Measurements from ENCODE around the gene CGB1. TPM values are rescaled to one million over a fixed set of nuclear protein-coding genes. Genes with fewer than 3 reads are reported as not detected.
"Not testable (repeated sequence)": the region's sequence is repeated elsewhere in the genome, so short reads cannot be mapped to it uniquely, and the experiment has no call there.

CGB1 gene
- total RNA-seq (2014; rRNA removed; shearing (Covaris generic); ENCODE audit: low replicate concordance) = not detected in 2 replicates

DNA sequence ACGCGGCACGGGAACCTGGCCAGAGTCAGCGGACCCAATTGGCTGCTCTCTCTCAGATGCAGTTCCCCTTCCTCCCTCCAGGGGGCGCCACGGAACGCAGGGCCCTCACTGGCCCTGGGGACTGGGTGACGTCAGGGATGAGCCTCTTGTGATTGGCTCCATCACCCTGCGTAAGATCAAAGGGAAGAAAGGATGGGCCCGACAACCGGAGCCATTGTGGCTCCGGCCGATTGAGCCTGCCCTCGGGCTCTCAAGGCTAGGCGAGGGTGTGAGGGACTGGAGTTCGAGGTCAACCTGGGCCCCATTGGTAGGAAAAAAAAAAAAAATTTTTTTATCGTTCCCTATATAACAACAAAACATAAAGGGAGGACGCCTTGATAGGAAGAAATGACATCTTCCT lies at the start of gene CGB1:
Gene CGB1 (minus strand): TSS at position 81 of the 400 bp plus-strand sequence. CDS start 184 bp downstream, outside the sequence.
- in situ Hi-C loops (cut with HindIII; ENCODE audit: low pct_unique_long_range_greater_than_20kb, low sequenced_read_pairs); DNase-seq (ENCODE audit: low read depth): not testable (repeated sequence)

GRCh38 chr19:49086296-49086695 lies 49.6 kb upstream of the CGB1 start:
- no peak for DNase-seq (ENCODE audit: low read depth)
- in situ Hi-C loops (cut with HindIII; ENCODE audit: low pct_unique_long_range_greater_than_20kb, low sequenced_read_pairs) = no loop called here

- peak; percentile 29 for DNase-seq (ENCODE audit: low read depth)
- in situ Hi-C loops (cut with HindIII; ENCODE audit: low pct_unique_long_range_greater_than_20kb, low sequenced_read_pairs) = no loop called here
Observed at GRCh38 chr19:49085868-49086232, 49.2 kb upstream of the CGB1 start.

DNA sequence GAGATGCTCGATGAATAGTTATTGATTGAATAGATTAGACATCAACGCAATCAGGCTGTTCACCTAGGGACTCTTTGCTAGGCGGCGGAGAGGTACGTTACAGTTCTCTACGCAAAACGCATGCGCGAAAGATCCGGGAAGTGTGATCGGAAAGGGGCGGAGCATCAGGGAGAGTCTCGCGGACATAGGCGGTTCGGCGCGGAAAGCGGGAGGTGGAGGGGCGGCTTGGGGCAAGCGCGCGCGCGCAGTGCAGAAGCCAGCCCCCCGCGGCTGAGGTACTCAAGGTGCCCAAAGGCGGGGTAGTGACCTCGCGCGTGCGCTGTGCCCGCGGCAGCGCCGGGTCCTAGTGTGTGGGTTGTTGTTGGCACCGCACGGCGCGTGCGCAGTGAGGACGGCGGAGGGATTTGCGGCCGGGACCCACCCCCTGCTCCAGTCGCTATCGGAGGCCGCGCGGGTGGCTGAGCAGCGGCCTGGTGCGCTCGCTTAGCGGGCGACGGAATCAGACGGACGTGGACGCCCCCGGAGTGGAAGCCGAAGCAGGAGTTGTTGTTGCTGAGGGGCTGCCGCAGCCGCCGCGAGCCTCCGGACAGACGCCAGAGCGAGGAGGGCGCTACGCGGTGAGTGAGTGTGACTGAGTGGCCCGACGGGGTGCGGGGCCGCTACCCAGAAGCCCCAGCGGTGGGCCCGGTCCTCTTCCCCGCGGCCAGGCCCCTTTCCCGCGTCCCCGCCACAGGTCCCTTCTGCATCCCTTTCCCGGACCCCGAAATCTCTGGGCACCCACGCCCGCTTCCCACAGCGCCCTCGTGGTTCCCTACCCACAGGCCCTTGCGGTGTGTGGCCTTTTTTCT lies 48.5 kb upstream of the CGB1 start, which contains the start of gene SNRNP70:
Gene SNRNP70 (plus strand): TSS at position 432 of the 848 bp plus-strand sequence. CDS start 964 bp downstream, outside the sequence.
- DNase-seq (ENCODE audit: low read depth) = peak; percentile 99
- in situ Hi-C loops (cut with HindIII; ENCODE audit: low pct_unique_long_range_greater_than_20kb, low sequenced_read_pairs) = no loop called here

- in situ Hi-C loops (cut with HindIII; ENCODE audit: low pct_unique_long_range_greater_than_20kb, low sequenced_read_pairs) = no loop called here
- no peak for DNase-seq (ENCODE audit: low read depth)
Observed at GRCh38 chr19:49084206-49085019, 47.7 kb upstream of the CGB1 start.

GRCh38 chr19:49081273-49081672 lies 44.6 kb upstream of the CGB1 start:
- no peak for DNase-seq (ENCODE audit: low read depth)
- in situ Hi-C loops (cut with HindIII; ENCODE audit: low pct_unique_long_range_greater_than_20kb, low sequenced_read_pairs) = no loop called here

DNA sequence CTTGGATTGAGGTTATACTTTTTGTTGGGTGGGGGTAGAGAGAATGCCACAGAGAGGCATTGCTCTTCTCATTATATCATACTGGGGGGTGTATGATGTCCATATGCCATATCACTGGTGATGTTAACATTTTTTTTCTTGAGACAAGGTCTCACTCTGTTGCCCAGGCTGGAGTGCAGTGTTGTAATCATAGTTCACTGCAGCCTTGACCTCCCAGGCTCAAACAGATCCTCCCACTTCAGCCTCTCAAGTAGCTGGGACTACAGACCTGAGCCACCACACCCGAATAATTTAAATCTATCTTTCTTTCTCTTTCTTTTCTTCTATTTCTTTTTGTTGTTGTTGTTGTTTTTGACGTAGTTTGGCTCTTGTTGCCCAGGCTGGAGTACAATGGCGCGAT lies 43.7 kb upstream of the CGB1 start:
- no peak for DNase-seq (ENCODE audit: low read depth)
- in situ Hi-C loops (cut with HindIII; ENCODE audit: low pct_unique_long_range_greater_than_20kb, low sequenced_read_pairs) = no loop called here

GRCh38 chr19:49074869-49075268 lies 38.2 kb upstream of the CGB1 start:
- in situ Hi-C loops (cut with HindIII; ENCODE audit: low pct_unique_long_range_greater_than_20kb, low sequenced_read_pairs) = not testable (repeated sequence)
- DNase-seq (ENCODE audit: low read depth) = peak; percentile 64

- in situ Hi-C loops (cut with HindIII; ENCODE audit: low pct_unique_long_range_greater_than_20kb, low sequenced_read_pairs) = no loop called here
- no peak for DNase-seq (ENCODE audit: low read depth)
Observed at GRCh38 chr19:49073514-49074378, 37.1 kb upstream of the CGB1 start.

DNA sequence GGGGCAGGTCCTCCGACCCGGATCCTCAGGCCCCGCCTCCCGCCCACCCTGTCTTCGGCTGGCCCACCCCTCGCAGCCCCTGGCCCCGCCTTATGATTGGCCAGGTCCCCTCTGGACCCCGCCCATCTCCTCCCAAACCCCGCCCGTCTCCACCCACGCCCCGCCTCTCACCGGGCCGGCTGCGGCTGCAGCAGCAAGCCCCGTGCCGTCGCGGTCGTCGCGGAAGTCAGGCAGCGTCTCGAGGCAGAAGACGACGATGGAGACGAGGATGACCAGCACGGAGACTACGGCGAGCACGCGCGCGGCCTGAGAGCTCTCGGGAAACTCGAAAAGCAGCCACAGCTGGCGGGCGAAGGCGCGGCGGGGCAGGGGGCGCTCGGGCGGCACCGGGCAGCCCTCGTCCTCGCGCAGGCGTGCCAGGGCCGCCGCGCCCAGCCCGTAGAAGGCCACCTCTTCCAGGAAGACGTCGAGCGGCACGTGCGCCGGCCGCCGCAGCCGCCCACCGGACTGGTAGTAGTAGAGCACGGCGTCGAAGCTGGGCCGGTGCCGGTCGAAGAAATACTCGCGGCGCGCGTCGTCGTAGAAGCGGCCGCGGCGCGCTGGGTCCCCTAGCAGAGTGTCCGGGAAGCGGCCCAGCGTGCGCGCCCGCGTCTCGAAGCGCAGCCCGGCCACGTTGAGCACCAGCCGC lies 35.3 kb upstream of the CGB1 start:
- in situ Hi-C loops (cut with HindIII; ENCODE audit: low pct_unique_long_range_greater_than_20kb, low sequenced_read_pairs) = no loop called here
- no peak for DNase-seq (ENCODE audit: low read depth)

GRCh38 chr19:49070416-49070815 lies 33.7 kb upstream of the CGB1 start:
- no peak for DNase-seq (ENCODE audit: low read depth)
- in situ Hi-C loops (cut with HindIII; ENCODE audit: low pct_unique_long_range_greater_than_20kb, low sequenced_read_pairs) = no loop called here

DNA sequence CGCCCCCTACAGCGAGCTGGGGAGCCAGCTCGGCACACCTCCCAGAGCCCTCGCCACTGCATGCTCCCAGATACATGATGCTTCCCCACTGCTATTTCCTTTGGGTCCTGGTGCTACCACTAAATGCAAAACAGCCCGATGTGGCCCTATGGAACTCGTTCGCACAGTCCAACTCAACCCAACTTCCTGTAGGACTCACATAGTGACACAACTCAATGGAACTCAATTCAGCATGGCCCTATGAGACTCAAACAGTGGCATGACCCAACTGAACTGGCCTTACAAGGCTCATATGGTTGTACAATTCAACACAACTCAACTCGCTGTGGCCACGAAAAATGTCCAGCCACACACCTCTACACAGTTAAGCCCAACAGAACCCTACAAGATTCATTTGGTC lies 32.3 kb upstream of the CGB1 start:
- no peak for DNase-seq (ENCODE audit: low read depth)
- in situ Hi-C loops (cut with HindIII; ENCODE audit: low pct_unique_long_range_greater_than_20kb, low sequenced_read_pairs) = no loop called here

- in situ Hi-C loops (cut with HindIII; ENCODE audit: low pct_unique_long_range_greater_than_20kb, low sequenced_read_pairs) = no loop called here
- no peak for DNase-seq (ENCODE audit: low read depth)
Observed at GRCh38 chr19:49067554-49067953, 30.9 kb upstream of the CGB1 start.

- in situ Hi-C loops (cut with HindIII; ENCODE audit: low pct_unique_long_range_greater_than_20kb, low sequenced_read_pairs) = no loop called here
- no peak for DNase-seq (ENCODE audit: low read depth)
Observed at GRCh38 chr19:49065905-49066512, 29.3 kb upstream of the CGB1 start.

GRCh38 chr19:49064768-49065611 lies 28.3 kb upstream of the CGB1 start, which contains the start of gene NTF4:
Gene NTF4, minus strand, starts transcription at chr19:49064818. Its CDS starts 2,821 bp downstream, at chr19:49061997.
- DNase-seq (ENCODE audit: low read depth) = peak; percentile 44
- in situ Hi-C loops (cut with HindIII; ENCODE audit: low pct_unique_long_range_greater_than_20kb, low sequenced_read_pairs) = no loop called here

DNA sequence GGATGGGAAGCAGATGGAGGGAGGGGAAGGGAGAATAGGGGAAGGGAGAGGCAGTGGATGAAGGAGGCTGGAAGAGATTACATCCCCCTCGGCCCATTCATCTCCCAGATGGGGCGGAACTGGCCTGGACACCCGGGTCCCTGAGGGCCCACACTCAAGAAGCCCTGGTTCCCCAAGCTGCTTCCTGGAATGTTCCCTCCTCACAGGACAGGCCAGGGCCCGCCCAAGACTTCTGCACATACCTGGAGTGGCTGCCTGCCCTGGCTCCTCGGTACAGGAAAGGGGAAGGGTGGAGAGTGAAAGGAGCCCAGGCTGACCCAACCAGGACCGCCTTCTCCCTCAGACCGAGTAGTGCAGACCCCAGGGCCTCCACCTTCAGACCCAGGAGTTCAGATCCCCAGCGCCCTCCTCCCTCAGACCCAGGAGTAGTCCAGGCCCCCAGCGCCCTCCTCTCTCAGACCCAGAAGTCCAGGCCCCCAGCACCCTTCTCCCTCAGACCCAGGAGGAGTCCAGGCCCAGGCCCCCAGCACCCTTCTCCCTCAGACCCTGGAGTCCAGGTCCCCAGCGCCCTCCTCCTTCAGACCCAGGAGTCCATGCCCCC lies 27.4 kb upstream of the CGB1 start:
- in situ Hi-C loops (cut with HindIII; ENCODE audit: low pct_unique_long_range_greater_than_20kb, low sequenced_read_pairs) = no loop called here
- DNase-seq (ENCODE audit: low read depth) = no peak
